GM19025 (cell line): ENCODE data around the gene OR13H1.
"Not testable (repeated sequence)": the region's sequence is repeated elsewhere in the genome, so short reads cannot be mapped to it uniquely, and the experiment has no call there.

Experiments used
- ATAC-seq: cut with Tn5 transposase; IDR thresholded peaks from one replicate; pipeline ENCODE4 v1.9.1; 2021; ENCODE audit warnings: mild to moderate bottlenecking, low read depth, moderate library complexity; ENCODE audit not compliant: unreplicated experiment

Gene OR13H1, protein sequence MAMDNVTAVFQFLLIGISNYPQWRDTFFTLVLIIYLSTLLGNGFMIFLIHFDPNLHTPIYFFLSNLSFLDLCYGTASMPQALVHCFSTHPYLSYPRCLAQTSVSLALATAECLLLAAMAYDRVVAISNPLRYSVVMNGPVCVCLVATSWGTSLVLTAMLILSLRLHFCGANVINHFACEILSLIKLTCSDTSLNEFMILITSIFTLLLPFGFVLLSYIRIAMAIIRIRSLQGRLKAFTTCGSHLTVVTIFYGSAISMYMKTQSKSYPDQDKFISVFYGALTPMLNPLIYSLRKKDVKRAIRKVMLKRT

DNA sequence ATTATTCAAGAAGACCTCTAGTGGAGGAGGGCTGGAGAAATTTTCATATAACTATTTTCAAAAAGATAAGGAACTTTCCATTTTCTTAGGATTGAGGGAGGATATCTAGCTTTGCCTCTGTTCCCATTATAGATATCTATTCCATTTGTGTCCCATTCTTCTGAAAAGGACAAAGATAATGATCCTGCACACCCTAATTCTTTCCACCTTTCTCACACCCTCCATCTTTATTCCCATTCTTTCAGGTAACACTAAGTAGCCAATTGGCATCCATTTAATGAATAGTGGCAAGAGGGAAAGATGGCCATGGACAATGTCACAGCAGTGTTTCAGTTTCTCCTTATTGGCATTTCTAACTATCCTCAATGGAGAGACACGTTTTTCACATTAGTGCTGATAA lies at the start of gene OR13H1:
Gene OR13H1 (plus strand): TSS at position 301 of the 400 bp plus-strand sequence. CDS start 0 bp downstream, at position 301.
- ATAC-seq = no peak

- ATAC-seq = not testable (repeated sequence)
These were observed 42.3 kb upstream of the OR13H1 start for GRCh38 chrX:131501556-131501955.

- no peak for ATAC-seq
These were observed 30.5 kb upstream of the OR13H1 start for GRCh38 chrX:131513159-131513914.

DNA sequence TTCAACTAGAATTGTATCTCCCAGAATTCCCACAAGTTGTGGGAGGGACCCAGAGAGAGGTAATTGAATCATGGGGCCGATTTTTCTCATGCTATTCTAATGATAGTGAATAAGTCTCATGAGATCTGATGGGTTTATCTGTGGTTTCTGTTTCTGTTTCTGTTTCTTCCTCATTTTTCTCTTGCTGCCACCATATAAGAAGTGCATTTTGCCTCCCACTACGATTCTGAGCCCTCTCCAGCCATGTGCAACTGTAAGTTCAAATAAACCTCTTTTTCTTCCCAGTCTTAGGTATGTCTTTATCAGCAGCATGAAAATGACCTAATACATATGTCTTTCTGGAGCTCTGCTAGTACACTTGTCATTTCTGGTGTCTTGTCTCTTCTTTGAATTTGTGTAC lies 22.1 kb upstream of the OR13H1 start:
- no peak for ATAC-seq

GRCh38 chrX:131544218-131544617 lies 344 bp downstream of the OR13H1 start:
- no peak for ATAC-seq

- no peak for ATAC-seq
These were observed 5.1 kb downstream of the OR13H1 start for GRCh38 chrX:131549011-131549410.

GRCh38 chrX:131552453-131552852 lies 8.6 kb downstream of the OR13H1 start:
- ATAC-seq = not testable (repeated sequence)

DNA sequence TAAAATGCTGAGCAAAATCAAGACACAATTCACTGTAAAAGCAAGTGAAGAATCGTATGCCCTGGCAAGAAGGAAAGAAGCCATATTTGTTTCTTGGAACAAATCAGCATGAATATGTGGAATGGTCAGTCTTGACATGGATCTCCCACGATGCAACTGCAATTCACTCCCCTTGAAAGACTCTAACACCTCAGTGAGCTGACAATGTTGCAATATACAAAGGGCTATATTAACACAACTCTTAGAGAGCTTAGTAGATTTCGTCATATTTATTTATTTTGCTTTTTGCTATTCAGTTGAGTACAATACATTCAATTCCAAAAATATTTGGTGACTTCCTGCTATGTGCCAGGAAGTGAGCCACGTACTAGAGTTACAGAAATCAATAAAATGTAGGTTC lies 14.7 kb downstream of the OR13H1 start:
- no peak for ATAC-seq

DNA sequence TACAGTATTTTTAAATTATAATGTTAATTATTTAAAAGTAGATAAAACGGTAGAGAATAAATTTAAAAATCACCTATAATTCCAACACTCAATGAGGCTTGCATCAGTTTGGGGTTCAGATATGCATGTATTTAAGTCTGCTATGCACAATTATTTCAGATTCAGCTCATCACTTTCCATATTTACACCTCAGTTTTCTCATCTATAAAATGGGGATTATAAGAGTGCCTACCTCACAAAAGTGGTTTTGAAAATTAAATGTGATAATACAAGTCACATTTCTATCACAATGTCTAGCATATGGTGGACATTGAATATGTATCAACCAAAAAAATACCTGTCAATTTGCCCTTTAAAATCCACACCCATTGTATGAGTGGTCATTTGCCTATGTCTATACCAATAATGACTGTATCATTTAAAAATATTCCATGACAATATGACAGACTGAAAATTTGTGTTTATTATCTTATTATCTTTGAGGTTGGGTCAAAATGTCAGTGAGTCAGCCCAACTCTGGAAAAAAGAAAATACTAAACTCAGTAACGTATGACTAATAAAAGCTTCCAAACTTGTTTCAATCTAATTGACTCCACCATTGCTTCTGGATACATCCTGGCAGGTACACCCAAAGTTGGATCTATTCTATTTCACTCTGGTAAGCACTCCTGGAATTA lies 20.8 kb downstream of the OR13H1 start:
- no peak for ATAC-seq

DNA sequence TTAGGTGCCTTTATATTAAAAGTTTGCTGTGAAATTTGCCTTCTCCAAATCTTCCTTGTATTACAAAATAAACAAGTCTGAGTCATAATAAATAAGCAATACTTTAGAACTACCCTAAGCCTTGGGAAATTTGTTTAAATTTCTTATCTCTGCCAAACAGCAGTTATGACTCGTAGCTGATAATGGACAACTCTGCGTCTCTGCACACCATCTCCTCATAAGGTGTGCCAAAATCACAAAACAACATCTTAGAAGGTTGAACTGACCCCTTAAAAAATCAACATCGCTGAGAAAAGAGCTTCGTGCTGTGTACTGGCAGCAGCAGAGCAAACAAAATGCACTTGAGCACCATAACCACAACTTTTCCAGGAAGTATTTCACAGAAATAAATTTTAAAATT lies 22.0 kb downstream of the OR13H1 start:
- ATAC-seq = no peak

DNA sequence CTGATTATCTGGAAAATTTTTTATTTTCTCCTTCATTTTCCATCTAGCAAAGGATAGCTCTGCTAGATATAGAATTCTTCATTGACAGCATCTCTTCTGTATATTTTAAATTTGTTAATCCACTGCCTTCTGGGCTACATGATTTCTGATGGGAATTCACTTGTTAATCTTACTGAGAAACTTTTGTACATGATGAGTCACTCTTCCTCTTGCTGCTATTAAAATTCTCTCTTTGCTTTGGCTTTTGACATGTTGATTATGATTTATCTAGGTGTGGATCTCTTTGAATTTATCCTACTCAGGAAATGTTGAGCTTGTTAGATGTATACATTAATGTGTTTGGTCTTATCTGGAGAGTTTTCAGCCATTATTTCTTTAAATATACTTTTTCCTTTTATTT lies 27.5 kb downstream of the OR13H1 start:
- ATAC-seq = no peak

DNA sequence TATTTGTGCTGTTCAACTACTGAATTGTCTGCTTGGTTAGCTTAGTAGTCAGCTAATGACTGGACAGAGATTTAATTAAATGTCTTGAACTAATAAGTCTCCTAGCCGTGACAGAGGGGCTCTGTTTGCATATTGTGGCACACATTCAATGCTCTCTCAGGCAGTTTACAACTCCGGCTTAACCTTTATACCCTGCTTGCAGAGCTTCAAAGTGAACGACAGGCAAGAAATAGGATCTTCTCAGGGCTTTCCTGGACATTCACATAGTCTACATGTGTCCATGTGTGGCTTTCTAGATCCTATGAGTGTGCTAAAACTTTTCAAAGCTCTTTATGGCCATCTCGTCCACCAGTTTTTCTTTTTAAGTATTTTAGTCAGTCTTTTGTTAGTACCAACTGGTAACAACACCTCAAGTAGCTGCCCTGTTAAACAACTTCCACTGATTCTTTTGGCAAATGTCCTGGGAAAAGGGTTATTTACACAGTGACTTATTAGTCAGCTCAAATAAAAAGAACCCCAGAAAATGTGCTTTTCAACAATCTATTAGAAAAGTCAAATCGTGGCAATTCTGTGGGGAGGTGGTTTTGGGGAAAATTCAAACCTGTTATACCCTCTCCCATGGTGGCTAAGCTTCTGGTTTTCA lies 28.6 kb downstream of the OR13H1 start:
- ATAC-seq = no peak

- ATAC-seq = no peak
These were observed 33.5 kb downstream of the OR13H1 start for GRCh38 chrX:131577413-131577812.

GRCh38 chrX:131577999-131578734 lies 34.3 kb downstream of the OR13H1 start:
- no peak for ATAC-seq

GRCh38 chrX:131578735-131579367 lies 35.0 kb downstream of the OR13H1 start:
- ATAC-seq = not testable (repeated sequence)

- no peak for ATAC-seq
These were observed 45.1 kb downstream of the OR13H1 start for GRCh38 chrX:131588995-131589394.
